Tibial nerve (tissue), 4 donors: ENCODE results near the gene CACHD1.

Experiments used
- CTCF ChIP-seq, 5 experiments: fragments of 200-600 bp in 3 of 5; fragments of 450-650 bp in 2 of 5; sonication (generic) in 3 of 5; IDR thresholded peaks; one replicate each; pipeline ENCODE4 v1.5.1; 2016 to 2019; ENCODE audit warnings: antibody characterized with exemption in 5 of 5, mild to moderate bottlenecking in 3 of 5, moderate library complexity in 2 of 5
- EP300 ChIP-seq, 2 donors: sonication (generic); formaldehyde crosslinking; IDR thresholded peaks; one replicate each; pipeline ENCODE4 v1.6.1; 2017; ENCODE audit warnings: antibody characterized with exemption in 2 of 2, mild to moderate bottlenecking in 1 of 2
- POLR2A ChIP-seq, 2 donors: fragments of 450-650 bp; IDR thresholded peaks; one replicate each; pipeline ENCODE4 v1.6.1; 2017; ENCODE audit warnings: antibody characterized with exemption in 2 of 2, mild to moderate bottlenecking in 2 of 2, moderate library complexity in 2 of 2

- TF ChIP-seq CTCF (IDR thresholded peaks at IDR 0.05) (no peak), POLR2A (IDR thresholded peaks at IDR 0.05) (no peak), EP300 (IDR thresholded peaks at IDR 0.05) (no peak)
These were observed 55.3 kb downstream of the CACHD1 start for GRCh38 chr1:64525116-64525686.
